ENCODE measurements around the gene FIBCD1.

DNA sequence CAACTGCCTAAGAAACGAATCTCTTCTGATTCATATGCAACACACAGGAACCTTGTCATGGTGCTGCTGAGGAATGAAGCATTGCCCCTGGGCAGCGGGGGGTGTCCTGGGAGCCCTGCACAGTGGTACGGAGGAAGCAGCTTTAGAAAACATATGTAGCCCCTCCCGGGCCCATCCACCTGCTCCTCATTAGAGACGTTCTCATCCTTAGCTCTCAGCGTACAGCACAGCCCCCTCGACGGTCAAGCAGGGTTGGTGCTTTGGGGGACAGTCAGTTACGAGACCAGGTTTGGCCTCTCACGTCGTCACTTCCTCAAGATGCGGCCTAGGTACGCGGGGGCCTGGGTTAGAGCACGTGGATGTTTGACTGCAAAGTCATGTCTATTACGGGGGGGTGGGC, 41.5 kb upstream of the FIBCD1 start:
- no peak for TF ChIP-seq EZH2 (IDR thresholded peaks at IDR 0.05; ENCODE audit: insufficient read depth, poor library complexity, severe bottlenecking)
- no peak for TF ChIP-seq EZH2phosphoT487 (IDR thresholded peaks at IDR 0.05; ENCODE audit: insufficient read depth, low read depth)
